ENCODE results near the gene CFAP65. TPM values are rescaled to one million over a fixed set of nuclear protein-coding genes. Genes with fewer than 3 reads are reported as not detected.

The CFAP65 gene
- total RNA-seq, 1 donor from 2014 or later: 0.65 TPM

DNA sequence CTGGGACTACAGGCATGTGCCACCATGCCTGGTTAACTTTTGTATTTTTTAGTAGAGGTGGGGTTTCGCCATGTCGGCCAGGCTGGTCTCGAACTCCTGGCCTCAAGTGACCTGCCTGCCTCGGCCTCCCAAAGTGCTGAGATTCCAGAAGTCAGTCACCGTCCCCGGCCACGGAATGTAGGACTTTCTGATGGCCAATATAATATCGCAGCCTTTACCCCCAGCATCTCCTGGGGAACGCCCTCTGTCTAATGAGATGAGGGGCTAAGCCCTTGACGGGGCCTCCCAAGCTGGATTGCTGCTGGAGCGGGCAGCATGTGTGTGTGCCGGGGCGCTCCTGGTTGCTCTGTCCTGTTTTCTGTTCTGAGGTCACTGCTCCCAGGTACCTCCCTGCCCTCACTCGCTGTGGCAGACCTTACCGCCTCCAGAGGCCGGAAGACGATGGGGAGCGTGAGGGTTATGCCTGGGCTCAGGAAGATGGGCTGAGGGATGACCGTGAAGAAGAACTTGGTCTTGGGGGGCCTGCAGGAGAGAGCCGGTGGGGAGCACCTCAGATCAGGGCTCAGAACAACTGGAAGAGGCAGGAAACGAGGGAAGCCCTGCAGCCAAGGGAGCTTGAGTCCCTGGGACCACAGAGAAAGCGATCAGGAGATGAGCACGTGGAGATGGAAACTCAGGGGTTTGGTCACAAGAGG lies 9.1 kb downstream of the CFAP65 start:
- no peak for DNase-seq (ENCODE audit: low read depth)

- DNase-seq (ENCODE audit: low read depth): no peak
Measured at GRCh38 chr2:219031005-219031738, 10.1 kb downstream of the CFAP65 start.

DNA sequence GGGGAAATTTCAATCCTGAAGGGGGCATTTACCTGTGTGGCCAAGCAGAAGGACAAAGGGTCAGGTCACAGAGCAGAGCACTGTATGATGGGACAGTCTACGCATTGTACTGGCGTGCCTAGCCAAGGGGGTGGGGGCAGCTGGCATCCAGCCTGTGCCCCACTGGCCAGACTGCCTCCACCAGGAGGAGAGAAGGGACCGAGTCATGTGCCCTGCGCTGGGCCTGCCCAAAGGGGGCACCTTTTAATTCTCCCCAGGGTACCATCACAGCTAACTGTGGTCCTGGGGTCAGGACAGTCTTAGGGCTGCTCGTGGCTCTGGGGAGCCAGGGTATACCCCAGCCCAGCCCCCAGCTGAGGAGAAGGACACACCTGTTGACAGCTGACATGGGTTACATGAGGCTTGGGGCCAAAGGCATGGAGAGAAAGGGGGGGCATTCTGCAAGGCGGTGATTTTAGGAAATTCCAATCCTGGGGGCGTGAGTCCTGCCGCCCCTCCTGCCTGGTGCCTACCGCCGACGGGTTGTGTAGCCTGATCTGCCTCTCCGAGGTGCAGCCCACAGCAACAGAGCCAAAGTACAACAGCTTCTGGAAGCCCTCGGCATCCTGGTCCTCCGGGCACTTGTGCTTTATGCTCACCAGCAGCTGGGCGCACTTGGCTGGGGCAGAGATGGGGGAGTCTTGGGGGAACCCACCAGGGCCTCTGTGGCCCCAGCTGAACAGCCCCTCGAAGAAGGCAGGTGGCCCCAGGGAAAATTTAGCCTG lies 11.0 kb downstream of the CFAP65 start:
- DNase-seq (ENCODE audit: low read depth): no peak

DNA sequence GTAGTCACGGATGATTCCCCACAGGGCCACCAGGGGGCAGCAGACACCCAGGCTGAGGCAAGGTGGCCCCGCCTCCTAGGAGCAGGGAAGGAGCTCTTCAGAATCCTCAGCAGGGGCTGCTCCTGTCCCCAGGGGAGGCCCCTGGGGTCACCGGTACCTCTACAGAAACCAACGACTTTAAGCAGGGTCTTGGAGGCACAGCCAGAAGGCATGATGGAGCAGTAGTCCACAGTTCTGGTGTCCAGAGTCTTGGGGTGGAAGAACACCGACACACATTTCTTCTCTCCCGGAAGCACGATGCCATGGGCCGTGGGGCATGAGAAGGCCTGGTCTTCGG lies 11.5 kb downstream of the CFAP65 start:
- peak; percentile 54 for DNase-seq (ENCODE audit: low read depth)

GRCh38 chr2:219028996-219029828 lies 12.1 kb downstream of the CFAP65 start:
- DNase-seq (ENCODE audit: low read depth): no peak

DNA sequence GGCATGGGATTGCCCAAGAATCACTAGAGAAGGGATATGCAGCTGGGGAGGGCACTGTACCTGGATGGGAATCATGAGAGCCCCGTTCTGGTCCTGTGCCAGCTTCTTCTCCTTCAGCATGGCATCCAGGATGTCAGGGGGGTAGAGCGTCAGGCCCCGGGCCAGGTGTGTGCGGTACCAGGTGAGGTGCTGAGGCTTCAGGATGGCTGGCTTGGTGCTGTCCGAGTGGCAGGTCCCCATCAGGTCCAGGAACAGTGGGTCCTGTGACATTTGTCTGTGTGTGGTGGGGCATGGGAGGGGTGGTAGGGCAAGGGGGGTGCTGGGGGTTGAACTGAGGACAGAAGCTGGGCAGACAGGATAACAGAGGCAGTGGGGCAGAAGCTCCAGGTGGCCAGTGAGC lies 13.2 kb downstream of the CFAP65 start:
- no peak for DNase-seq (ENCODE audit: low read depth)

GRCh38 chr2:219027511-219028055 lies 13.7 kb downstream of the CFAP65 start:
- no peak for DNase-seq (ENCODE audit: low read depth)

DNA sequence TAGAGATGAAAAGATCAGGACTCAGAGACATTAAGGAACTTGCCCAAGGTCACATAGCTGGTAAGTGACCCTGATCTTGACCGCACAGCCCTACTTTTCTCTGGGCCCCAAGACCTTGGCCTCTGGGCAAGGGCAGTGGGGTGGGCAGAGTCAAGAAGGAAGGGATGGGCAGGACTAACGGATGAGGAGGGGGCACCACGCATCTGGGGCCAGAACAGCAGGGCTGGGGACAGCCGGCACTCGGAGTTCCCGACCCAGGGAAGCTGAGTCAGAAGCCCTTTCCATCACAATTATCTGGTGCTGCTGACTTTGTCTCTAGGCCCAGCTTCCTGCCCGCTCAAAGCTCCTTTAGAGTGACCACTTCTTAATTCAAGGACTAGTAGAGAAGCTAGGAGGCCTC lies 14.4 kb downstream of the CFAP65 start:
- no peak for DNase-seq (ENCODE audit: low read depth)

DNA sequence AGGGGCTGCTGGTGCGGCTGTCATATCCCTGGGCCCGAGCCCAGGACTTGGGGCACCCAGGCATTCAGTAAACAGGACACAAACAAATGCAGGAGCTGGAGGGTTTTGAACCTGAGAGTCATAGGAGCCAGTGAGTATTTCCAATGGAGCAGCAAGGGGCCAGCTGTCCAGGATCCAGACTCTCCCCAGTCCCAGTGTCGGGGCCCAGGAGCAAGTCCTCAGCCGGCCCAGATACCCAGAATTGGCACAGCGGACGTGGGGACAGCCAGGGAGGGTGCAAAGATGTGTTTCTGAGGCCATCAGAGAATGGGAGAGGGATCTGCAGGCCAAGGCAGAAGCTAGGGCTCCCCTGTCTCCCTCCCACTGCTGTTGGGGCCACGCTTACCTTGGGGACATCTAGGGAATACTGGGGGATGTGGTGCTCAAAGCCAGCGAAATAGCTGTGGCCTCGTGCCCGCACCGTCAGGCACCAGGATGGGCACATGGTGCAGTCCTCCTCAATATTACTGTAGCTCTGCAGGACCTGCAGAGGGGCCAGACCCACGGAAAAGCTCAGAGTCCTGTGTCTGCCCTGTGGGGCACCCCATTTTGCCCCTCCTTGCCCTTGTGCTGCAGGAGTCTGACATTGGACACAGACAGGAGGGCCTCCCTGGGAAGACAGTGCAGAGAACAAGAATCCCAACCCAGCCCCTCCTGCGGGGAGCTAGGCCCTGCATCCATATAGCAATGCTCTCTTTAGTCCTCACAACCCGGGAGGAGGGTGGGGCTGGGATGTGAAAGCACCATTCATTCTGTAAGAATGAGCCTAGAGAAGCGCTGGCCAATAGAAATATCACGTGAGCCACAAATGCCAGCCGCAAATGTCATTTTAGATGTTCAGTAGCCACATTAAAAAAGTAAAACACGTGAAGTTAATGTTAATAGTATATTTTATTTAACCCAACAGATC lies 15.4 kb downstream of the CFAP65 start:
- no peak for DNase-seq (ENCODE audit: low read depth)

- DNase-seq (ENCODE audit: low read depth): no peak
Measured at GRCh38 chr2:219024059-219024458, 17.3 kb downstream of the CFAP65 start.

GRCh38 chr2:219023045-219023605 lies 18.2 kb downstream of the CFAP65 start:
- DNase-seq (ENCODE audit: low read depth): no peak

DNA sequence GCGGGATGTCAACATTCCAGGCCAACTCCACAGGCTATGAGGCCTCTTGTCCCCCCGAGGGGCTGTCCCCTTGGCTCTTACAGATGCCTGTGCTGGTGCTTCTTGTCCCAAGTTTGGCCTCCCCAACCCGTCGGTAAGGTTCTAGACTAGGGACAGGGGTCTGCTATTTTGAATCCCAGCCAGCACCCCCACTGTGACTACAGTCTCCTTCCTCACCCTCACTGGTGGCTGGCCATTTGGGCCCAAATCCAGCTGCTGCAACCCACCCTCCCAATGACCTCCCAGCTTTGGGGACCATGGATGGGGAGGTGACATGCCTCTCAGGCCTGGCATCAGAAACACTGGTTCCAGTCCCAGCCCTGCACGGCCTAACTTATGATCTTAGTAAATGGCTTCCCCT lies 18.7 kb downstream of the CFAP65 start:
- no peak for DNase-seq (ENCODE audit: low read depth)

DNA sequence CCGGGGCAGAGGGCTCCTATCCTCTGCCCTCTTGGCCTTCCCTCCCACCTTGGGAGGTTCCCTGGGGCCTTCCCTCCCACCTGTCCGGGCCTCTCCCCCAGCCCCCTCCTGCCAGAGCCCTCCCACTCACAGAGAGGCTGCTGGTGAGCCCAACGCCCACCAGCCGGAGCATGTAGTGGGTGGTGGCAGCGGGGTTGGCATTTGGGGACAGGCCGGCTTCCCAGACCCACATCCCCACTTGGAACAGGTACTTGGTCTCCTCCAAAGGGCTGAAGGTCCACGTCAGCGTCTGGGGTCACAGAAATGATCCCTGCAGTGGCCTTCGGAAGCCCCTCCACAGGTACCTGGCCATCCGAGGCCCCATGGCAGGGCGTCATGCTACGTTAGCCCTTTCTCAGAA lies 19.3 kb downstream of the CFAP65 start:
- no peak for DNase-seq (ENCODE audit: low read depth)

- DNase-seq (ENCODE audit: low read depth): peak; percentile 45
Measured at GRCh38 chr2:219021591-219021990, 19.7 kb downstream of the CFAP65 start.

- no peak for DNase-seq (ENCODE audit: low read depth)
Measured at GRCh38 chr2:219020604-219021365, 20.5 kb downstream of the CFAP65 start.

GRCh38 chr2:219019436-219019835 lies 21.9 kb downstream of the CFAP65 start:
- no peak for DNase-seq (ENCODE audit: low read depth)

- no peak for DNase-seq (ENCODE audit: low read depth)
Measured at GRCh38 chr2:219018726-219019125, 22.6 kb downstream of the CFAP65 start.

DNA sequence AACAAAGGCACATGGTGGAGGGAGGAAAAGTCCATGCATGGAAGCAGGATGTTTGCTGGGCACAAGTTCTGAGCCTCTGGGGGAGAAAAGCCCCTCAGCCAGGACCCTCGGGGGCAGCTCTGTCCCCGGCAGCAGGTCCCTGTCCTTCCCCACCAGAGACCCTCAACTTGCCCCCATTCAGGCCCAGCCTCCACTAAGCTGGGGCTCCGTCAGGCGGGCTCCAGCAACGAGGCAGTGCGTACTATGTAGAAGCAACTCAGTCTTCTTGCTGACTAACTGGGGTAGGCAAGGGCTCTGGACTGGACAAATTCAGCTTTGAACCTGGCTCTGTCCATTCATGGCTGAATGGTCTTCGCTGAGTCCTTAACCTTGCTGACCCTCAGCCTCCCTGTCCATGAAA lies 23.0 kb downstream of the CFAP65 start:
- no peak for DNase-seq (ENCODE audit: low read depth)

DNA sequence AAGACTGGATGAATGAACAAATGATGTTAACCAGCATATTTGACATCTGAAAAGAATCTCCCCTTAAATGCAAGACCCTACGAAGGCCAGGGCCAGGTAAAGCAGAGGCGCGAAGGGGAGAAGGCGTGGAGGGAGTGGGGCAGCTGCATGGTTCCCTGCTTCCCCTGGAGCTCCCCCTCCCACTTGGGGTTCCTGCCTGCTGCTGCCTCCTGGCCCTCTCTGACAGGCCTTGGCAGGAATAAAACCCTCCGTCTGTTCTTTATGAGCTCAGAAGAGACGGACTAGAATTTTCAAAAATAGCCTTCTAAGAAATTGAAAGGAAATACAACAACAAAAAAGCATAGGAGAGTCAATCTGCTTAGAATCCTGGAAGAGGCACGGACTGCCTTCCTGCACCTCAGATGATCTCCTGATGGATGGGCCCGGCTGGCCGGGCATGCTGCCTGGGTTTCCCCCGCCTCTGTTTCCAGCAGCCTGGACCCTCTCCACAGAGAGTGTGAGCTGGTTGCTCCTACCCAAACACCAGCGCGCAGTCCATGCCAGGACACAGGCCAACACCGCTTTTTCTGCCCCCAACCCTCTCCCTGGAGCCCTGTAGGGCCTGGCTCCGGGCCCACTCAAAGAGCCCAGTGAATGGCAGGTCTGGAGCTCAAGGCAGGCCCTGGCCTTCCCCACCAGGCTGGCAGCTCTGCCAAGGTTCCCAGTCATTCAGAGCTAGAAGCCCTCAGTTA lies 23.9 kb downstream of the CFAP65 start:
- DNase-seq (ENCODE audit: low read depth): no peak
